8988T (cell line): ENCODE results near the gene STMN3.
"Not testable (repeated sequence)": the region's sequence is repeated elsewhere in the genome, so short reads cannot be mapped to it uniquely, and the experiment has no call there.

ENCODE experiments used
- DNase-seq: peaks from one replicate; pipeline ENCODE4 v3.0.0; 2011

Gene STMN3

GRCh38 chr20:63602321-63602720 is 50.9 kb downstream of the STMN3 start:
- DNase-seq, result no peak

GRCh38 chr20:63601679-63602078 is 51.5 kb downstream of the STMN3 start:
- not testable (repeated sequence) for DNase-seq

DNA sequence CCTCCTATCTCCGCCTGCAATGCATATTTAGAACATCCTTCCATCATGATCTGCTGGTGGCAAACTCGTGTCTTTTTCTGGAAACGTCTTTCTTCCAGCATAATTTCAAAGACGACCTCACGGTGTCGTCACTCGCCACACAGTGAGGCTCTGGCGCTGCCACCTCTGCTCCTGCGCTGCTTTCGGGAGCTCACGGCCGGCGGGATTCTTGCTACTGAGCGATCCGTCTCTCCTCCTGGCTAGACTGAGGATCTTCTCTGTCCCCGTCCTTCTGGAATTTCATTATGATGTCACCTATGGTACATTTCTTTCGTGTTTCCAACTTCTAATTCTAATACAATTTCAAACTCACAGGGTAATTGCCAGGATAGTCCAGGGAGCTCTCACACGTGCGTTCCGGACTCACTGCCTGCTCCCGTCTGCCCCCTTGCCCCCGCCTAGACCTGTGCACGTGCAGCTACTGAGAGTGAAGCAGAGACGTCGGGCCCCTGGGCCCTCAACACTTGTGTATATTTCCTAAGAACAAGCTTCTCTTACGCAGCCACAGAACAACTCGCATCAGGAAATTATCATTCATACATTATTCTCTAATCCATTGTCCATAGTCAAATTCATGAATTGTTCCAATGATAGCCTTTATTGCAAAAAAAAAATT is 53.7 kb downstream of the STMN3 start:
- no peak for DNase-seq

DNA sequence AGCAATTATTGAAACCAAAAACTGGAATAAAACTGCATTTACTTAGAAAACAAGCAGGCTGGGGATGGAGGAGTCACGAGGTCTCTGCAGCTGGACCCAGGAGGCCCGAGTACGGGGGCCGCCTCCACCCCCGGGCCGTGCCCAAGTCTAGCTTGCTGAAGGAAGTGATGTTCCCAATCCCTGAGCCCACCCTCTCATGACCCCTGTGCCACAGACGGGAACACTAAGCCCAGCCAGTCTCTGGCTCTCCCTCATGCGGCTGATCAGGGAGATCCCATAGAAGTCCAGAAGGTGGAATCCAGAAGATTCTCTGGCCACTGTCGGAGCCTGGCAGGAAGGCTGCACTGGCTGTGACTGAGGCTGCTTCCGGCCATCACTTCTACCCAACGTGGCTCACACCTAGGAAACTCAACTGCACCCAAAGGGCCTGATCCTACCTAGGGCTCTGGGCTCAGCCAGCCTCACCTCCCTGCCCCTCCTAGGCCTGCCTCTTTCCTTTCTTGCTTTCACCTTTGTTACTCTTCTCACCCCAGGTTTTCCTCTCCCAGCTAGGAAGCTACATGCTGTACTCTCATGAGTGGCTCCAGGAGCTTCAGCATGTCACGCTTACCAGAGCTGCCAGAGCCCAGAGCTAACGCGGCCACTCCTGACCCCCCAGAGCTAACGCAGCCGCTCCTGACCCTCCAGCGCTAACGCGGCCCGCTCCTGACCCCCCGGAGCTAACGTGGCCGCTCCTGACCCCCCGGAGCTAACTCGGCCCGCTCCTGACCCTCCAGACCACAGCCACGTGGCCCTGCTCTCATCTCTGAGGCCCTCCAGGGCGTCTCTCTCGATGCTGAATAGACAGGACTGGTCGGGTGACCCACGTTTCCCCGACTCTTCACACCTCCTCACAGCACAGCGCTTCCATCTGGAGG is 54.5 kb downstream of the STMN3 start:
- no peak for DNase-seq

DNA sequence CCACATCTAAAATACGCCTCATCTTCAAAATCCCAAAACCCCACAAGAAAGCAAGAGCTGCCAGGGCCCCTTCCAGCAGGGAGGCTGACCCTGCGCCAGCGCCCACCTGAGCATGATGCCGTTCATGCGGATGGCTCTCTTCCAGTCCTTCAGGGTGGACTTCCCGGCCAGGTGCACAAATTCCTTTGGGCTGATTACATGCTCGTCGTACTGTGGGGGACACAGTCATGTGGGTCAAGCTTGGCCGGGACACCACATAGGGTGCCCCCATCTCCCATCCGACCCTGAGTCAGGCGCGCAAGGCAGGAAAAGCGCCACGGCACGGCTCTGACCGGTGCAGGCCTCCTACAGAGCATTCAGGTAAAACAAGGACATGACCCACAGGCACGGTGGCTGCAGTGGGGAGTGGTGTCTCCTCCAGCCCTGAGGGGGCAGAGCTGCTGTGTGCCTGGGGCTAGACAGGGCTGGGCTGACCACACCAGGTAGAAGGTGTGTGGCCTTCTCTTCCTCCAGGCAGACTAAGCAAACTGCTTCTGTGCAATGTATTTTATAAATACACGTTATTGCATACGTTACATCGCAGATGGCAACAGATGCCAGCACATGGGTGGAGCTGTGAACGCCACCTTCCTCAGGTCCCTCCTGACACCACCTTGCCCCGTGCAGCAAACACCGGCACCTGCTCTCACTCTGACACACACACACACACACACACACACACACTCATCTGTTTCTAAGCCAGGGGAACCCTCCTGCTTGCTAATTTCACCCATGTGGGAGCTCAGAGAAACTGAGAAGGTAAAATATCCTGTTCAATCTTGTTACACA is 55.4 kb downstream of the STMN3 start:
- no peak for DNase-seq

DNA sequence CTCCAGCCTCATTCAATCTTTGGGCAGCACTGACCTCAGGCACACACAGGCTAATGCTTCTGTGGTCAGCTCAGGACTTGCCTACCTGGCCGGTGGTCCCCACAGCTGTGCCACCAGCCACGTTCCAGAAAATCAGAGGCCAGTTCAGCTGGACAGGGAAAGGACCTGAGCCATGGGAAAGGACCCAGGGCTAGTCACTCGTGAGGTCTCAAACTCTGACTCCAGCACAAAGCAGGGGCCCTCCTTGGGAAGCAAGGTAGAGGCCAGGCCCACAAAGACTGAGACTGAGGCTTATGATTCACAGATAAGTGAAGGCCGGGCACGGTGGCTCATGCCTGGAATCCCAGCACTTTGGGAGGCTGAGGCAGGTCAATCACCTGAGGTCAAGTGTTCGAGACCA is 56.8 kb downstream of the STMN3 start:
- DNase-seq, result no peak

- no peak for DNase-seq
Observed at GRCh38 chr20:63595416-63596127, 57.7 kb downstream of the STMN3 start.

- no peak for DNase-seq
Observed at GRCh38 chr20:63594043-63594561, 59.1 kb downstream of the STMN3 start.

- DNase-seq, result no peak
Observed at GRCh38 chr20:63592661-63593060, 60.6 kb downstream of the STMN3 start.

DNA sequence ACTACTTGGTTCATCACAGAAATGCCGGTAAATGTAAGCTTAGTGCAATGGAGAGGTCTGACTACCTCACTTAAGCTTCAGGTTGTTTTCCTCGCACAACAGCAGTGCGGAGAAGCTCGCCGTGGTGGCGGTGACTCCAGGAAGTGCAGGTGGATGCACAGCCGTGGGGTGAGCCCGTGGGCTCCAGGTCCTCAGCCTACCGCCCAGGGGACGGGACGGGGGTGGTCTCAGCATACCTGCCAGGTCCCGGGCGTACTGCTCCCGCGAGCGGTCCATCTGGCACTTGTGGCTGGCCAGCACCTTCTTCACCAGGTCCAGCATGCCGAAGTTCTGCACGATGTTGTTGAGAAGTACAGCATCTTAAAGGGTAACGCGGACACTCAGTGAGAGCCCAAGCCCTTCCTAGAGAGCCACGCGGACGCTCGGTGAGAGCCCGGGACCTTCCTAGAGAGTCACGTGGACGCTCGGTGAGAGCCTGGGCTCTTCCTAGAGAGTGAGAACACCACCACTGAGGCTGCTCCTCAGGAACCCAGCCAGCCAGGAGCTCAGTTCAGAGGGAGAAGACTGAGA is 61.4 kb downstream of the STMN3 start:
- no peak for DNase-seq

DNA sequence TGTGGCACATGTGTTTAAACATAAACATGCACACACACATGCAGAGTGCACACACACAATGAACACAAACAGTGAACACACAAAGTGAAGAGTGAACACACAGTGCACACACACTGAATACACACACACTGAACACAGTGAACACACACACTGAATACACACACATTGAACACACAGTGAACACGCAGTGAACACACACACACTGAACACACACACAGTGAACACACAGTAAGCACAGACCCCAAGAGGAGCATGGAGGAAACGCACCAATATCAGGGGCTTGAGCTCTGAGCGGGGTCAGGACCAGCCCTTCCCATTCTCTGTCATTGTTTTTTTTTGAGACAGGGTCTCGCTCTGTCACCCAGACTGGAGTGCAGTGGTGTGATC is 62.1 kb downstream of the STMN3 start:
- DNase-seq, result no peak

DNA sequence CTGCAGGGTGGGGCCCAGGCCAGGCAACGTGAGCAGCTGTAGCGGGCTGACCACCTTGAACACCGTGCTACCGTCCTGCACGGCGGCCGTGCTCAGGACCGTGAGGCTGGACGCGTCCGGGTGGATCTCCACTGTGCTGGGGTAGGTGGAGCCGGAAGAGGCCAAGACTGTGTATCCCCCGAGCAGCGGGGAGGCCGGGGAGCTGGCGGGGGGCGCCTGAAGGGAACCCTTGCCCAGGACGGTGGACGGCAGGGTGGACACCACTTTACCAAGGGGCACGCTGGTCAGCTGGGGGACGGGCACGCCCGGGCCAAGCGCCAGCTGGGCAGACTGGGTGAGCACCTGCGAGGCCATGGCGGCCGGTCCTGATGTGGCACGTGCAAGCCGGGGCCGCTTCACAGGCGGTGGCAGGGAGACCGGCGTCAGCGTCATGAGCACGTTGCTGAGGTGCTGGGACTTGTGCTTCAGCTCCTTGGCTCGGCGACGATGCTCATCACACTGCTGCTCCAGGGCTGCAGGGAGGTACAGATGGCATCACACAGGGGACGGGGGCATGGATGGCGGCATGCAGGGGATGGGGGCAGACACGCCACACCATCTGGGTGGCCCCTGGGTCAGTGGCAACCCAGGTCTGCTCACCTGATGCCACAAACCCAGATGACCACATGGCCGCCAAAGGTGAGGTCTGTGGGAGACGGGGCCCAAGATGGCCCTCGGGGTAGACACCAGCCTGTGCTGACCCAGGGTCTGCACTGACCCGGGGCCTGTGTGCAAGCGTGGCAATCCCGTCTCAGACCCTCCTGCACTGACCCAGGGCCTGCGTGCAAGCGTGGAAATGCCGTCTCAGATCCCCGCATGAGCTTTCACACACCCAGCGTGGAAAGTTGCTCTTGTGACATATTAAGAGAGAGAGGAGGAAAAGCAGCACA is 62.7 kb downstream of the STMN3 start:
- no peak for DNase-seq
